CD14-positive monocyte (primary cell): Measurements from ENCODE around the gene SUPT20HL1. TPM values are rescaled to one million over a fixed set of nuclear protein-coding genes. Genes with fewer than 3 reads are reported as not detected.
"Not testable (repeated sequence)": the region's sequence is repeated elsewhere in the genome, so short reads cannot be mapped to it uniquely, and the experiment has no call there.

Experiments used
- DNase-seq, 3 donors: peaks; one replicate each; pipeline ENCODE4 v3.0.0-alpha.2; 2011 to 2022
- H2AFZ ChIP-seq: 2 replicates; pipeline ENCODE4 v1.6.0; 2012; ENCODE audit warnings: mild to moderate bottlenecking, low read depth, low read length, inconsistent platforms; ENCODE audit not compliant: insufficient read depth, poor library complexity, severe bottlenecking
- H3K27ac ChIP-seq, 2 donors: 1 replicate in 1 of 2; 2 replicates in 1 of 2; pipeline ENCODE4 v1.5.1; 2012 to 2013; ENCODE audit warnings: low read length in 2 of 2, control low read depth in 1 of 2, inconsistent platforms in 1 of 2, low read depth in 1 of 2, mild to moderate bottlenecking in 1 of 2
- H3K27me3 ChIP-seq, 2 donors: one replicate each; pipeline versions ENCODE4 v1.6.0 to v1.6.1; 2011 to 2013; ENCODE audit warnings: low read length in 2 of 2; ENCODE audit not compliant: control insufficient read depth in 2 of 2, insufficient read depth in 2 of 2
- H3K36me3 ChIP-seq, 2 donors: replicated peaks in 1 of 2; 1 replicate in 1 of 2; 2 replicates in 1 of 2; pipeline versions ENCODE4 v1.5.1 to v1.6.1; 2012 to 2013; ENCODE audit warnings: low read length in 2 of 2, control low read depth in 1 of 2, inconsistent platforms in 1 of 2, mild to moderate bottlenecking in 1 of 2; ENCODE audit not compliant: insufficient read depth in 2 of 2, control insufficient read depth in 1 of 2
- H3K4me1 ChIP-seq, 2 donors: 1 replicate in 1 of 2; 2 replicates in 1 of 2; pipeline versions ENCODE4 v1.5.1 to v1.6.1; 2012 to 2013; ENCODE audit warnings: low read length in 2 of 2, control low read depth in 1 of 2, inconsistent platforms in 1 of 2, mild to moderate bottlenecking in 1 of 2, moderate library complexity in 1 of 2; ENCODE audit not compliant: insufficient read depth in 2 of 2, control insufficient read depth in 1 of 2
- H3K4me2 ChIP-seq: replicated peaks from 2 replicates; pipeline ENCODE3; 2012; ENCODE audit warnings: low read length, moderate library complexity, mild to moderate bottlenecking; ENCODE audit not compliant: poor library complexity, severe bottlenecking; ENCODE audit errors: extremely low read depth
- H3K4me3 ChIP-seq, 3 experiments: fragments of 200-600 bp in 1 of 3; sonication (generic) in 1 of 3; replicated peaks in 1 of 3; 1 replicate in 2 of 3; 2 replicates in 1 of 3; pipeline ENCODE4 v1.5.1; 2011 to 2013; ENCODE audit warnings: low read length in 3 of 3, mild to moderate bottlenecking in 3 of 3, control low read depth in 2 of 3, low read depth in 2 of 3, inconsistent platforms in 1 of 3, moderate library complexity in 1 of 3
- H3K79me2 ChIP-seq: 2 replicates; pipeline ENCODE4 v1.6.0; 2012; ENCODE audit warnings: mild to moderate bottlenecking, control low read depth, inconsistent platforms, low read length, moderate library complexity; ENCODE audit not compliant: insufficient read depth
- H3K9ac ChIP-seq: 2 replicates; pipeline ENCODE4 v1.6.0; 2017; ENCODE audit warnings: low read length, mild to moderate bottlenecking; ENCODE audit not compliant: insufficient read depth, poor library complexity, severe bottlenecking
- H3K9me3 ChIP-seq, 2 donors: replicated peaks in 1 of 2; 1 replicate in 1 of 2; 2 replicates in 1 of 2; pipeline versions ENCODE4 v1.5.1 to v1.6.1; 2012 to 2013; ENCODE audit warnings: low read length in 2 of 2, control low read depth in 1 of 2; ENCODE audit not compliant: control insufficient read depth in 1 of 2, insufficient read depth in 1 of 2
- H4K20me1 ChIP-seq: 2 replicates; pipeline ENCODE4 v1.6.0; 2012; ENCODE audit warnings: mild to moderate bottlenecking, low read length, control low read depth, moderate library complexity; ENCODE audit not compliant: insufficient read depth
- H3K27ac Mint-ChIP-seq, 7 donors: one replicate each; pipeline ENCODE4 v1.8.0; 2020; ENCODE audit warnings: mild to moderate bottlenecking in 7 of 7, mixed read lengths in 7 of 7, moderate library complexity in 6 of 7, inconsistent platforms in 2 of 7
- H3K27me3 Mint-ChIP-seq, 3 donors: one replicate each; pipeline ENCODE4 v1.8.0; 2021 to 2022; ENCODE audit warnings: low read depth in 3 of 3, mild to moderate bottlenecking in 3 of 3, mixed read lengths in 3 of 3, moderate library complexity in 3 of 3, inconsistent platforms in 1 of 3
- H3K36me3 Mint-ChIP-seq, 2 donors: one replicate each; pipeline ENCODE4 v1.8.0; 2020; ENCODE audit warnings: mixed read lengths in 2 of 2, inconsistent platforms in 1 of 2, mild to moderate bottlenecking in 1 of 2
- H3K4me1 Mint-ChIP-seq: one replicate; pipeline ENCODE4 v1.8.0; 2020; ENCODE audit warnings: mild to moderate bottlenecking, mixed read lengths
- H3K4me3 Mint-ChIP-seq, 2 donors: one replicate each; pipeline ENCODE4 v1.8.0; 2020; ENCODE audit warnings: mild to moderate bottlenecking in 2 of 2, mixed read lengths in 2 of 2, moderate library complexity in 1 of 2
- H3K9me3 Mint-ChIP-seq, 7 donors: one replicate each; pipeline ENCODE4 v1.8.0; 2020 to 2022; ENCODE audit warnings: mixed read lengths in 7 of 7, mild to moderate bottlenecking in 6 of 7, moderate library complexity in 6 of 7, inconsistent platforms in 2 of 7
- WGBS: methylation state at CpG from one replicate; pipeline ENCODE4 v1.1.5; 2013; ENCODE audit warnings: missing lambda C conversion rate; ENCODE audit not compliant: insufficient coverage; 5-methylcytosine and 5-hydroxymethylcytosine counted together
- intact Hi-C, 2 donors: fragments of 100-400 bp; cut with micrococcal nuclease; formaldehyde crosslinking; loops; one replicate each; pipeline versions ENCODE4 v1.15.0 to v1.15.1; 2023
- polyA plus RNA-seq, 3 donors: library from polyadenylated mRNA; depleted of rRNA in 1 of 3; unstranded in 2 of 3; stranded (reverse) in 1 of 3; fragments of 300-500 nt in 2 of 3; fragments of >200 nt in 1 of 3; fragmentation: Illumina TruSeq in 2 of 3; gene quantifications; 1 replicate in 2 of 3; 2 replicates in 1 of 3; pipeline ENCODE4 v1.2.3, GENCODE V29; 2012 to 2021
- TF ChIP-seq, protein P1 (sequence below): fragments of 200-600 bp; IDR thresholded peaks from one replicate; pipeline ENCODE4 v1.8.0; 2022; ENCODE audit warnings: antibody characterized with exemption, mild to moderate bottlenecking

SUPT20HL1 gene
- polyA plus RNA-seq, 3 donors = not detected

GRCh38 chrX:24380262-24381187 lies 20.1 kb downstream of the SUPT20HL1 start:
- H3K9me3 ChIP-seq = no peaks in the 10 kb centered on the region
- intact Hi-C loops = no loop called here
- TF ChIP-seq, protein P1, sequence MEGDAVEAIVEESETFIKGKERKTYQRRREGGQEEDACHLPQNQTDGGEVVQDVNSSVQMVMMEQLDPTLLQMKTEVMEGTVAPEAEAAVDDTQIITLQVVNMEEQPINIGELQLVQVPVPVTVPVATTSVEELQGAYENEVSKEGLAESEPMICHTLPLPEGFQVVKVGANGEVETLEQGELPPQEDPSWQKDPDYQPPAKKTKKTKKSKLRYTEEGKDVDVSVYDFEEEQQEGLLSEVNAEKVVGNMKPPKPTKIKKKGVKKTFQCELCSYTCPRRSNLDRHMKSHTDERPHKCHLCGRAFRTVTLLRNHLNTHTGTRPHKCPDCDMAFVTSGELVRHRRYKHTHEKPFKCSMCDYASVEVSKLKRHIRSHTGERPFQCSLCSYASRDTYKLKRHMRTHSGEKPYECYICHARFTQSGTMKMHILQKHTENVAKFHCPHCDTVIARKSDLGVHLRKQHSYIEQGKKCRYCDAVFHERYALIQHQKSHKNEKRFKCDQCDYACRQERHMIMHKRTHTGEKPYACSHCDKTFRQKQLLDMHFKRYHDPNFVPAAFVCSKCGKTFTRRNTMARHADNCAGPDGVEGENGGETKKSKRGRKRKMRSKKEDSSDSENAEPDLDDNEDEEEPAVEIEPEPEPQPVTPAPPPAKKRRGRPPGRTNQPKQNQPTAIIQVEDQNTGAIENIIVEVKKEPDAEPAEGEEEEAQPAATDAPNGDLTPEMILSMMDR = no peak
- H3K9ac ChIP-seq = no peak overlapping the region
- no peak overlapping the region for H3K27ac Mint-ChIP-seq
- no peak overlapping the region for H3K27ac ChIP-seq
- no peaks in the 10 kb centered on the region for H4K20me1 ChIP-seq
- H3K4me3 ChIP-seq = no peak overlapping the region
- H2AFZ ChIP-seq = no peak overlapping the region
- no peaks in the 10 kb centered on the region for H3K4me1 Mint-ChIP-seq
- H3K9me3 Mint-ChIP-seq = no peaks in the 10 kb centered on the region
- no peak overlapping the region for H3K4me3 Mint-ChIP-seq
- no peaks in the 10 kb centered on the region for H3K4me1 ChIP-seq
- H3K36me3 Mint-ChIP-seq = no peaks in the 10 kb centered on the region
- no peaks in the 10 kb centered on the region for H3K79me2 ChIP-seq
- no peak for DNase-seq
- no peak overlapping the region for H3K4me2 ChIP-seq
- no peaks in the 10 kb centered on the region for H3K36me3 ChIP-seq
- H3K27me3 ChIP-seq = peaks cover 0 to 21% of the 10 kb centered on the region in 2 donors
- no CpG with 5 or more reads among the region's 9 CpGs for WGBS
- peaks cover 0 to 23% (median 3%) of the 10 kb centered on the region in 3 donors for H3K27me3 Mint-ChIP-seq

GRCh38 chrX:24382315-24382714 lies 21.9 kb downstream of the SUPT20HL1 start:
- peaks cover 0 to 24% of the 10 kb centered on the region in 2 donors for H3K27me3 ChIP-seq
- H3K36me3 Mint-ChIP-seq, H3K9me3 Mint-ChIP-seq, H3K27ac ChIP-seq, H3K9me3 ChIP-seq, H3K4me3 Mint-ChIP-seq, H3K4me1 Mint-ChIP-seq, H3K4me2 ChIP-seq, H2AFZ ChIP-seq, H4K20me1 ChIP-seq, DNase-seq, H3K9ac ChIP-seq, H3K36me3 ChIP-seq, H3K27ac Mint-ChIP-seq, intact Hi-C loops, H3K4me3 ChIP-seq, H3K4me1 ChIP-seq, H3K79me2 ChIP-seq: not testable (repeated sequence)
- H3K27me3 Mint-ChIP-seq = peaks cover 0 to 24% (median 1%) of the 10 kb centered on the region in 3 donors
- WGBS = no CpG with 5 or more reads among the region's 5 CpGs
